IMR-90 (cell line): ENCODE data around the gene ARAP1. TPM values are rescaled to one million over a fixed set of nuclear protein-coding genes. Genes with fewer than 3 reads are reported as not detected.

Experiments
- ATAC-seq: fragments of 200-7000 bp; cut with Tn5 transposase; 2 replicates; pipeline ENCODE4 v1.9.1; 2020; ENCODE audit warnings: low read depth, mild to moderate bottlenecking, moderate library complexity
- BruUV-seq: library from RNA; stranded (reverse); fragments of 400-500 nt; replicated peaks from 2 replicates; lab custom pipeline; 2021; lab: Mats Ljungman, UMichigan
- CTCF ChIA-PET: fragments of 300-600 bp; formaldehyde crosslinking; extraction: SDS; loops from one replicate; lab custom pipeline; 2021; ENCODE audit warnings: antibody characterized with exemption; lab: Yijun Ruan, JAX
- POLR2A ChIA-PET: fragments of 300-600 bp; sonication (Branson Sonifier 250); formaldehyde crosslinking; loops from one replicate; lab custom pipeline; 2022; ENCODE audit warnings: antibody characterized with exemption; ENCODE audit not compliant: unreplicated experiment; lab: Charles Lee
- DNase-seq: peaks from one replicate; pipeline ENCODE4 v3.0.0; 2013
- H2AFZ ChIP-seq: replicated peaks from 2 replicates; pipeline ENCODE3; 2013; ENCODE audit warnings: low read length, mild to moderate bottlenecking; ENCODE audit not compliant: poor library complexity
- H2AK5ac ChIP-seq: 2 replicates; pipeline ENCODE4 v1.6.1; 2013; ENCODE audit warnings: low read depth, low read length, inconsistent platforms
- H2AK9ac ChIP-seq: replicated peaks from 2 replicates; pipeline ENCODE3; 2013; ENCODE audit warnings: mild to moderate bottlenecking, low read depth, low read length, moderate library complexity; ENCODE audit not compliant: poor library complexity
- H2BK120ac ChIP-seq: 2 replicates; pipeline ENCODE4 v1.6.1; 2013; ENCODE audit warnings: low read depth, low read length, inconsistent platforms
- H2BK15ac ChIP-seq: 3 replicates; pipeline ENCODE4 v1.6.1; 2013; ENCODE audit warnings: low read depth, low read length, inconsistent platforms
- H2BK20ac ChIP-seq: 2 replicates; pipeline ENCODE4 v1.6.1; 2013; ENCODE audit warnings: low read depth, mild to moderate bottlenecking, inconsistent platforms, low read length, moderate library complexity
- H2BK5ac ChIP-seq: 2 replicates; pipeline ENCODE4 v1.6.1; 2013; ENCODE audit warnings: mild to moderate bottlenecking, low read depth, low read length, inconsistent platforms; ENCODE audit not compliant: poor library complexity, severe bottlenecking
- H3K14ac ChIP-seq: replicated peaks from 2 replicates; pipeline ENCODE4 v1.6.1; 2013; ENCODE audit warnings: low read depth, low read length, inconsistent platforms
- H3K18ac ChIP-seq: 2 replicates; pipeline ENCODE4 v1.6.1; 2013; ENCODE audit warnings: low read depth, low read length, control low read depth
- H3K23ac ChIP-seq: 2 replicates; pipeline ENCODE4 v1.6.1; 2013; ENCODE audit warnings: low read depth, low read length, inconsistent platforms
- H3K27ac ChIP-seq: 2 replicates; pipeline ENCODE4 v1.5.1; 2013; ENCODE audit warnings: mild to moderate bottlenecking, control low read depth, low read length; ENCODE audit not compliant: insufficient read depth
- H3K27me3 ChIP-seq: 2 replicates; pipeline ENCODE4 v1.6.1; 2013; ENCODE audit warnings: low read length; ENCODE audit not compliant: control insufficient read depth, insufficient read depth
- H3K36me3 ChIP-seq: 2 replicates; pipeline ENCODE4 v1.6.1; 2013; ENCODE audit warnings: low read length, mixed read lengths; ENCODE audit not compliant: control insufficient read depth, insufficient read depth
- H3K4ac ChIP-seq: 2 replicates; pipeline ENCODE4 v1.6.1; 2013; ENCODE audit warnings: low read depth, low read length, inconsistent platforms
- H3K4me1 ChIP-seq: 2 replicates; pipeline ENCODE4 v1.6.1; 2013; ENCODE audit warnings: low read length, mixed read lengths; ENCODE audit not compliant: control insufficient read depth, insufficient read depth
- H3K4me2 ChIP-seq: 2 replicates; pipeline ENCODE4 v1.6.1; 2013; ENCODE audit warnings: low read depth, mild to moderate bottlenecking, control low read depth, low read length, moderate library complexity
- H3K4me3 ChIP-seq: 2 replicates; pipeline ENCODE4 v1.5.1; 2013; ENCODE audit warnings: low read depth, mild to moderate bottlenecking, control low read depth, low read length, moderate library complexity; ENCODE audit not compliant: insufficient read depth
- H3K56ac ChIP-seq: 2 replicates; pipeline ENCODE4 v1.6.1; 2013; ENCODE audit warnings: low read length, inconsistent platforms; ENCODE audit not compliant: insufficient read depth; ENCODE audit errors: extremely low read depth
- H3K79me1 ChIP-seq, 2 experiments: 2 replicates each; pipeline ENCODE4 v1.6.1; 2013; ENCODE audit warnings: low read length in 2 of 2, inconsistent platforms in 1 of 2, low read depth in 1 of 2
- H3K9ac ChIP-seq: 2 replicates; pipeline ENCODE4 v1.6.1; 2013; ENCODE audit warnings: low read depth, low read length, control low read depth
- H3K9me1 ChIP-seq: 2 replicates; pipeline ENCODE4 v1.6.1; 2013; ENCODE audit warnings: low read length, inconsistent platforms; ENCODE audit not compliant: insufficient read depth
- H3K9me3 ChIP-seq: 2 replicates; pipeline ENCODE4 v1.6.1; 2013; ENCODE audit warnings: low read length; ENCODE audit not compliant: control insufficient read depth, insufficient read depth
- H4K20me1 ChIP-seq: 2 replicates; pipeline ENCODE4 v1.6.1; 2013; ENCODE audit warnings: low read length, inconsistent platforms; ENCODE audit not compliant: insufficient read depth
- H4K5ac ChIP-seq: 2 replicates; pipeline ENCODE4 v1.6.1; 2013; ENCODE audit warnings: mild to moderate bottlenecking, low read depth, low read length, control low read depth
- H4K8ac ChIP-seq, 2 experiments: 2 replicates each; pipeline ENCODE4 v1.6.1; 2013; ENCODE audit warnings: low read depth in 2 of 2, low read length in 2 of 2, control low read depth in 1 of 2, inconsistent platforms in 1 of 2
- H4K91ac ChIP-seq: 2 replicates; pipeline ENCODE4 v1.6.1; 2013; ENCODE audit warnings: low read depth, low read length, inconsistent platforms; ENCODE audit not compliant: insufficient read depth
- CEBPB ChIP-seq: IDR thresholded peaks from 2 replicates; pipeline ENCODE4 v1.6.1; 2012; ENCODE audit warnings: low read depth, low read length, improper control_type of control experiment
- MAFK ChIP-seq: IDR thresholded peaks from 2 replicates; pipeline ENCODE4 v1.6.1; 2012; ENCODE audit warnings: low read depth, low read length, improper control_type of control experiment
- POLR2A ChIP-seq: IDR thresholded peaks from 2 replicates; pipeline ENCODE4 v1.6.1; 2012; ENCODE audit warnings: mild to moderate bottlenecking, low read depth, low read length
- RAD21 ChIP-seq: IDR thresholded peaks from 2 replicates; pipeline ENCODE4 v1.6.1; 2012; ENCODE audit warnings: low read length, improper control_type of control experiment
- WGBS, 2 experiments: methylation state at CpG; one replicate each; pipeline versions ENCODE4 v1.1.5 to v1.1.7; 2013; ENCODE audit warnings: missing lambda C conversion rate in 2 of 2; ENCODE audit not compliant: insufficient read length in 1 of 2; ENCODE audit errors: extremely low coverage in 2 of 2; 5-methylcytosine and 5-hydroxymethylcytosine counted together
- dilution Hi-C: fragments of 300-500 bp; cut with HindIII; formaldehyde crosslinking; loops from one replicate; pipeline ENCODE4 v1.14.3; 2018; ENCODE audit warnings: low sequenced_read_pairs; ENCODE audit not compliant: unreplicated experiment
- in situ Hi-C: fragments of 300-500 bp; cut with MboI; formaldehyde crosslinking; loops from 3 replicates; pipeline ENCODE4 v1.14.3; 2019; ENCODE audit warnings: low sequenced_read_pairs, inconsistent platforms, mixed read lengths
- intact Hi-C: fragments of 100-400 bp; cut with micrococcal nuclease; formaldehyde crosslinking; loops from 2 replicates; pipeline ENCODE4 v1.10.0; 2022
- polyA plus RNA-seq, 3 experiments: library from polyadenylated mRNA; depleted of rRNA; stranded (reverse); fragments of >200 nt; gene quantifications; 2 replicates each; pipeline ENCODE4 v1.2.3, GENCODE V29; 2012; ENCODE audit warnings: low replicate concordance in 1 of 3
- total RNA-seq: library from RNA; depleted of rRNA; stranded (reverse); fragments of >200 nt; gene quantifications from 2 replicates; pipeline ENCODE4 v1.2.3, GENCODE V29; 2012
- TF ChIP-seq, protein P1 (sequence below): conservative IDR thresholded peaks from 2 replicates; pipeline ENCODE4 v1.5.1; 2012; ENCODE audit warnings: mild to moderate bottlenecking, low read depth, low read length, improper control_type of control experiment
- TF ChIP-seq, protein P2 (sequence below): fragments of 150-350 bp; IDR thresholded peaks from 2 replicates; pipeline ENCODE4 v1.6.1; 2017; ENCODE audit warnings: mild to moderate bottlenecking, antibody characterized with exemption, low read length, low read depth

ARAP1 gene
- total and polyA plus RNA-seq, 2 of the 4 experiments (the other 2 are of a cell fraction), result 37.6 to 63.1 TPM

DNA sequence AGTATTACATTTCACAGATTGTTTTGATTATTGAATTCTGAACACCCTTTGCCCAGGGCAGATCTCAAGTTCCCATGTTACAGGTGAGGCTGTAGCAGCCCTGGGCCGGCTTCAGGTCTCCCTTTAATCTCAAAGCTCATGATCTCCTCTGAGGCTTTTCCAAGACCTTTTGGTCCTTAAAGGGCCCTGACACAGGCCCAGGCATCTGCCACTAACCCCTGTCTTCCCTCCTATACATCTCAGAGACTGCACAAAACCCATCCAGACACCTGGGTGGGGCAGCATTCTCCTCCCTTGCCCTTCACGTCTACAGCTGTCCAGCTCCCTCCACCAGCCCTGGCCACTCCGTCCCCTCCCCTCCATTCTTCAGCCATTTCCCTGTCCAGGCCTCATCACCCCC is 115.8 kb downstream of the ARAP1 start:
- Histone ChIP-seq H3K23ac (no peak overlapping the region), H3K14ac (no peak overlapping the region), H3K4me1 (no peaks in the 10 kb centered on the region), H2AK9ac (no peak overlapping the region), H4K5ac (no peak overlapping the region), H3K4ac (no peak overlapping the region), H4K20me1 (no peaks in the 10 kb centered on the region), H2BK20ac (no peak overlapping the region), H2AFZ (no peak overlapping the region), H3K9ac (no peak overlapping the region), H3K27ac (no peak overlapping the region), H3K4me2 (no peak overlapping the region), H3K56ac (no peak overlapping the region), H2BK120ac (no peak overlapping the region), H2BK15ac (no peak overlapping the region), H3K79me1 (no peaks in the 10 kb centered on the region), H3K9me3 (peaks cover 5% of the 10 kb centered on the region; the same call in 1 of the 2 replicates), H3K36me3 (no peaks in the 10 kb centered on the region), H3K4me3 (no peak overlapping the region), H2BK5ac (no peak overlapping the region), H4K8ac (no peak overlapping the region), H3K18ac (no peak overlapping the region), H3K27me3 (peaks cover 94% of the 10 kb centered on the region), H3K9me1 (no peaks in the 10 kb centered on the region), H4K91ac (no peak overlapping the region), H2AK5ac (no peak overlapping the region)
- DNase-seq (no peak), ATAC-seq (no peak)
- no TSS peak for BruUV-seq
- in situ Hi-C loops (no loop called here), dilution Hi-C loops (no loop called here), intact Hi-C loops (no loop called here)
- CTCF ChIA-PET, result interaction anchor here (1.3 kb wide), 1 partner anchor 10 kb away, joined by 4 read pairs; no protein-coding TSS in a partner anchor
- 59% methylated on average over 2 of the region's 3 CpGs; no CpG with 5 or more reads in 1 of the 2 experiments for WGBS, 2 experiments
- POLR2A ChIA-PET, result no interaction called here
- TF ChIP-seq CEBPB (no peak), RAD21 (no peak), POLR2A (no peak), MAFK (no peak)
- TF ChIP-seq, protein P1, sequence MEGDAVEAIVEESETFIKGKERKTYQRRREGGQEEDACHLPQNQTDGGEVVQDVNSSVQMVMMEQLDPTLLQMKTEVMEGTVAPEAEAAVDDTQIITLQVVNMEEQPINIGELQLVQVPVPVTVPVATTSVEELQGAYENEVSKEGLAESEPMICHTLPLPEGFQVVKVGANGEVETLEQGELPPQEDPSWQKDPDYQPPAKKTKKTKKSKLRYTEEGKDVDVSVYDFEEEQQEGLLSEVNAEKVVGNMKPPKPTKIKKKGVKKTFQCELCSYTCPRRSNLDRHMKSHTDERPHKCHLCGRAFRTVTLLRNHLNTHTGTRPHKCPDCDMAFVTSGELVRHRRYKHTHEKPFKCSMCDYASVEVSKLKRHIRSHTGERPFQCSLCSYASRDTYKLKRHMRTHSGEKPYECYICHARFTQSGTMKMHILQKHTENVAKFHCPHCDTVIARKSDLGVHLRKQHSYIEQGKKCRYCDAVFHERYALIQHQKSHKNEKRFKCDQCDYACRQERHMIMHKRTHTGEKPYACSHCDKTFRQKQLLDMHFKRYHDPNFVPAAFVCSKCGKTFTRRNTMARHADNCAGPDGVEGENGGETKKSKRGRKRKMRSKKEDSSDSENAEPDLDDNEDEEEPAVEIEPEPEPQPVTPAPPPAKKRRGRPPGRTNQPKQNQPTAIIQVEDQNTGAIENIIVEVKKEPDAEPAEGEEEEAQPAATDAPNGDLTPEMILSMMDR, result no peak
- TF ChIP-seq, protein P2, sequence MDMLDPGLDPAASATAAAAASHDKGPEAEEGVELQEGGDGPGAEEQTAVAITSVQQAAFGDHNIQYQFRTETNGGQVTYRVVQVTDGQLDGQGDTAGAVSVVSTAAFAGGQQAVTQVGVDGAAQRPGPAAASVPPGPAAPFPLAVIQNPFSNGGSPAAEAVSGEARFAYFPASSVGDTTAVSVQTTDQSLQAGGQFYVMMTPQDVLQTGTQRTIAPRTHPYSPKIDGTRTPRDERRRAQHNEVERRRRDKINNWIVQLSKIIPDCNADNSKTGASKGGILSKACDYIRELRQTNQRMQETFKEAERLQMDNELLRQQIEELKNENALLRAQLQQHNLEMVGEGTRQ, result no peak
